Osteoblast (primary cell): Measurements from ENCODE around the gene ADK. TPM values are rescaled to one million over a fixed set of nuclear protein-coding genes. Genes with fewer than 3 reads are reported as not detected.

ENCODE experiments used
- DNase-seq: peaks from one replicate; pipeline ENCODE4 v3.0.0; 2011; ENCODE audit warnings: low spot score, mixed read lengths; ENCODE audit not compliant: insufficient read length; ENCODE audit errors: missing footprints
- H2AFZ ChIP-seq: 2 replicates; pipeline ENCODE4 v1.6.0; 2011; ENCODE audit warnings: mild to moderate bottlenecking, low read length
- H3K27ac ChIP-seq: 2 replicates; pipeline ENCODE4 v1.5.1; 2011; ENCODE audit warnings: mild to moderate bottlenecking, low read depth, low read length, moderate library complexity
- H3K27me3 ChIP-seq: 2 replicates; pipeline ENCODE4 v1.6.0; 2012; ENCODE audit warnings: mild to moderate bottlenecking, control low read depth, inconsistent platforms, low read length, moderate library complexity; ENCODE audit not compliant: insufficient read depth
- H3K36me3 ChIP-seq: 2 replicates; pipeline ENCODE4 v1.5.1; 2011; ENCODE audit warnings: mild to moderate bottlenecking, low read length, control low read depth, moderate library complexity; ENCODE audit not compliant: insufficient read depth
- H3K4me1 ChIP-seq: 2 replicates; pipeline ENCODE4 v1.5.1; 2011; ENCODE audit warnings: mild to moderate bottlenecking, low read length, control low read depth, moderate library complexity; ENCODE audit not compliant: insufficient read depth
- H3K4me2 ChIP-seq: 2 replicates; pipeline ENCODE4 v1.6.0; 2011; ENCODE audit warnings: mild to moderate bottlenecking, low read length; ENCODE audit not compliant: insufficient read depth
- H3K4me3 ChIP-seq: fragments of 200-600 bp; sonication (generic); 3 replicates; pipeline ENCODE4 v1.5.1; 2012; ENCODE audit warnings: mild to moderate bottlenecking, low read length, inconsistent platforms; ENCODE audit not compliant: insufficient read depth
- H3K79me2 ChIP-seq: 2 replicates; pipeline ENCODE4 v1.6.0; 2012; ENCODE audit warnings: mild to moderate bottlenecking, low read length, control low read depth, inconsistent platforms; ENCODE audit not compliant: insufficient read depth
- H3K9me3 ChIP-seq: 2 replicates; pipeline ENCODE4 v1.5.1; 2011; ENCODE audit warnings: low read depth, low read length, control low read depth
- H4K20me1 ChIP-seq: 2 replicates; pipeline ENCODE4 v1.6.0; 2012; ENCODE audit warnings: mild to moderate bottlenecking, low read length, control low read depth; ENCODE audit not compliant: insufficient read depth
- total RNA-seq: library from RNA; depleted of rRNA; stranded (reverse); fragments of >200 nt; gene quantifications from 2 replicates; pipeline ENCODE4 v1.2.3, GENCODE V29; 2012
- TF ChIP-seq, protein P1 (sequence below): IDR thresholded peaks from 2 replicates; pipeline ENCODE4 v1.5.1; 2011; ENCODE audit warnings: mild to moderate bottlenecking, low read depth, low read length, moderate library complexity; ENCODE audit errors: extremely low read depth

The ADK gene
- total RNA-seq, 1 donor: 34.0 TPM

DNA sequence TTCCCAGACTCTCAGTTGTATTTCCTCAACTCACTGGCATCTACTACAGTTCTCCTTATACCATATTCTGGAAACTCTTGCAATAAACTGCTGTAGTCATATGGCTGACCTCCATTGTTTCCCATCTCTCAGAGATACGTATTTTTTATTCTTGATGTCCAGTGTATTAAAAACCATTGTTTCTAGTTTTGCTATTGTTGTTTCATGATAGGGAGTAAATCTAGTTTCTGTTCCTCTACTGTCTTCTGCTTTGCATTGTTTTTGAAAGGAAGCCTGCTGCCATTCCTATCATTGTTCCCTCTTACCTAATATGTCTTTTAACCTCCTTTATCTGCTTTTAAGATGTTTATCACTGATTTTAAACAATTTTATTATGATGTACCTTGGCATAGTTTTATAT lies 255.0 kb downstream of the ADK start:
- Histone ChIP-seq H3K4me3 (no peak overlapping the region), H3K9me3 (no peaks in the 10 kb centered on the region), H4K20me1 (no peaks in the 10 kb centered on the region), H3K36me3 (no peaks in the 10 kb centered on the region), H3K4me1 (no peaks in the 10 kb centered on the region), H3K4me2 (no peak overlapping the region), H3K79me2 (no peaks in the 10 kb centered on the region), H3K27ac (no peak overlapping the region), H2AFZ (no peak overlapping the region), H3K27me3 (no peaks in the 10 kb centered on the region)
- TF ChIP-seq, protein P1, sequence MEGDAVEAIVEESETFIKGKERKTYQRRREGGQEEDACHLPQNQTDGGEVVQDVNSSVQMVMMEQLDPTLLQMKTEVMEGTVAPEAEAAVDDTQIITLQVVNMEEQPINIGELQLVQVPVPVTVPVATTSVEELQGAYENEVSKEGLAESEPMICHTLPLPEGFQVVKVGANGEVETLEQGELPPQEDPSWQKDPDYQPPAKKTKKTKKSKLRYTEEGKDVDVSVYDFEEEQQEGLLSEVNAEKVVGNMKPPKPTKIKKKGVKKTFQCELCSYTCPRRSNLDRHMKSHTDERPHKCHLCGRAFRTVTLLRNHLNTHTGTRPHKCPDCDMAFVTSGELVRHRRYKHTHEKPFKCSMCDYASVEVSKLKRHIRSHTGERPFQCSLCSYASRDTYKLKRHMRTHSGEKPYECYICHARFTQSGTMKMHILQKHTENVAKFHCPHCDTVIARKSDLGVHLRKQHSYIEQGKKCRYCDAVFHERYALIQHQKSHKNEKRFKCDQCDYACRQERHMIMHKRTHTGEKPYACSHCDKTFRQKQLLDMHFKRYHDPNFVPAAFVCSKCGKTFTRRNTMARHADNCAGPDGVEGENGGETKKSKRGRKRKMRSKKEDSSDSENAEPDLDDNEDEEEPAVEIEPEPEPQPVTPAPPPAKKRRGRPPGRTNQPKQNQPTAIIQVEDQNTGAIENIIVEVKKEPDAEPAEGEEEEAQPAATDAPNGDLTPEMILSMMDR: no peak
- no peak for DNase-seq

DNA sequence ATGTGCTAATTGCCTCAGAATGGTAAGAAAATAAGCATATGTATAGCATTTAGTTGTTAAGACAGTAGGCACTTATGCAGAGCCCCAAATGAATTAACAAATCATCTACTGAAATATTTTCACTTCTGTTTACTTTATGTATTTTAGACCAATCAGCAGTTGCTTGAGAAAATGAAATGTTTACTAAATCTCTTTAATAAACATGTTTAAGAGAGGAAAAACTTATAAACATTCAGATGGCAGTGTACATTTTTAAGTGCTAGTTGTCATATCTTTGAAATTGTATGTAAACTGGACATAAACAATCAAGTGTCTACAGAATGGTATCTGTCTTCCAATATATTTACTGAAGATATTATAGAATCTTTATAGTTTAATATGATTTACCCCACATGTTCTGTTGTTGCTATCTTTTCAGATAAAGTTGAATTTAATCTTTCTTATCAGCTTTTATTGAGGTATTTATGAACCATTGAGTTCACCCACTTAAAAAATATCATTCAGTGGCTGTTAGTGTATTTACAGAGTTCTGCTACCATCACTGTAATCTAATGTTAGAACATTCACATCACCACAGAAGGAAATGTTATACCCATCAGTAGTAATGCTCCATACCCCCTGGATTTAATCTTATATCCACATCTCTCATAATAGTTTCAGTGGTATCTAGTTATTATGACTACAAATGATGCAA lies 264.3 kb downstream of the ADK start:
- Histone ChIP-seq H3K27me3 (no peaks in the 10 kb centered on the region), H2AFZ (no peak overlapping the region), H3K9me3 (no peaks in the 10 kb centered on the region), H3K79me2 (no peaks in the 10 kb centered on the region), H3K27ac (no peak overlapping the region), H3K36me3 (no peaks in the 10 kb centered on the region), H4K20me1 (no peaks in the 10 kb centered on the region), H3K4me1 (no peaks in the 10 kb centered on the region), H3K4me3 (no peak overlapping the region), H3K4me2 (no peak overlapping the region)
- TF ChIP-seq, protein P1: no peak
- peak; percentile 5 for DNase-seq

DNA sequence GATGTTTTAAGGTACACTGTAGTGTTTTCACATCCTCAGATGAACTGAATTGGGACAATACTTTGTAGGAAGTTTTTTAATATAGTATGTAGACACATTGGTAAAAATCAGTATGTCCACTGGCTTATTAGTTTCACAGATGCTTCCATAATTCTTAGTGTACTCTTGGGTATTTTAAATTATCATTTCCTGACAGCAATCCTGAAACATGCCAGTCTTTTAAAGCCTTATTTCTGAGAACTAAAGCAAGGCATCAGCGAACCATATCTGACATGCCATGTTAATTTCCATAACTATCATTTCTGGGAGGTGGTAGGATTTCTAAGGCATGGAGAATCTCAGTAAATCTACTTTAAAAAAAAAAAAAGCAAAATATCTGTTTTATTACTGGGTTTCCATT lies 266.4 kb downstream of the ADK start:
- Histone ChIP-seq H3K36me3 (no peaks in the 10 kb centered on the region), H3K27me3 (no peaks in the 10 kb centered on the region), H3K4me3 (no peak overlapping the region), H2AFZ (no peak overlapping the region), H3K27ac (no peak overlapping the region), H3K79me2 (no peaks in the 10 kb centered on the region), H4K20me1 (no peaks in the 10 kb centered on the region), H3K4me2 (no peak overlapping the region), H3K4me1 (no peaks in the 10 kb centered on the region), H3K9me3 (no peaks in the 10 kb centered on the region)
- no peak for DNase-seq
- TF ChIP-seq, protein P1: no peak

DNA sequence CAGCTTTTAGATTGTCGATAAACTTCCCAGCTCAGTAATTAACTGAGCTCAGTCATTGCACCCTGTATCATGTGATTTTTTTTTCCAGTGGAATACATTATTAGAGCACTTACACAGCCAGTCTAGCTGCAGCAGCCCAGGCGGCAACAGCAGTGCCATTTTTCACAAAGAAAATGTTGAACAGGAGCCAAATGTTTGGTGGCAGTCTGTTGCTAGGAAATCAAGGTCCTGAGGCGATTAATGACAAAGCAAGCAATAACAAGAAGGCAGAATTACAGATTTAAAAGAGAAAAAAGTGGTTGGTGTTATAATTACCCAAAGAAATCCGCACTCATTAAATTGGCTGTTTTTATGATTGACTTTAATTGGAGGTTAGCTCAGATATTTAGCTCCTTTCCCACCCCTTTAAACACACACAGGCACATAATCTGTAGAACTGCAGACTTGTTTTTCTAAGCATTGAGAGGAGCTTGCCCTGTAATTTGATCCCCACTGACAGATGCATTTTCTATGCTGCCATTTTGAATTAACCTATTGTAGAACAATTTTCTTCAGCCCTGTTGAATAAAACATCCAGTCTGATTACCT lies 267.4 kb downstream of the ADK start:
- no peaks in the 10 kb centered on the region for H4K20me1 ChIP-seq
- no peak overlapping the region for H3K4me3 ChIP-seq
- TF ChIP-seq, protein P1: no peak
- no peaks in the 10 kb centered on the region for H3K4me1 ChIP-seq
- no peaks in the 10 kb centered on the region for H3K79me2 ChIP-seq
- DNase-seq: no peak
- no peak overlapping the region for H3K27ac ChIP-seq
- H3K9me3 ChIP-seq: no peaks in the 10 kb centered on the region
- H3K27me3 ChIP-seq: no peaks in the 10 kb centered on the region
- no peak overlapping the region for H3K4me2 ChIP-seq
- H2AFZ ChIP-seq: no peak overlapping the region
- H3K36me3 ChIP-seq: no peaks in the 10 kb centered on the region
